ENCODE results near the gene MAP3K14.

MAP3K14 gene

DNA sequence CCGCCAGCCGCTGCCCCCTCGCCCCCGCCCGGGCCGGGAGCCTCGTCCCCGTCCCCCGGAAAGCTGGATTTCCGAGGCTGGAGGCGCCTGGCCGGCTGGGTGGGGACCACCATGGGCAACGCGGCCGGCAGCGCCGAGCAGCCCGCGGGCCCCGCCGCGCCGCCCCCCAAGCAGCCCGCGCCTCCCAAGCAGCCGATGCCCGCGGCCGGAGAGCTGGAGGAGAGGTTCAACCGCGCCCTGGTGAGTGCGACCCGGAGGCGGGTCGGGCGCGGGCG lies 94.9 kb downstream of the MAP3K14 start:
- Histone ChIP-seq H3K79me1 (ENCODE audit: low read length) (no peaks in the 10 kb centered on the region), H2BK120ac (ENCODE audit: insufficient read depth, low read length, poor library complexity) (no peak overlapping the region), H2BK12ac (ENCODE audit: low read length) (no peak overlapping the region), H2BK5ac (ENCODE audit: low read depth, low read length, poor library complexity) (no peak overlapping the region), H3K27ac (ENCODE audit: low read depth, low read length) (no peak overlapping the region), H3K23ac (ENCODE audit: low read length) (no peak overlapping the region), H3K9ac (ENCODE audit: low read length) (no peak overlapping the region), H3K36me3 (ENCODE audit: control insufficient read depth in 1 of 2, insufficient read depth in 2 of 2, low read length in 2 of 2) (no peaks in the 10 kb centered on the region), H2AFZ (ENCODE audit: insufficient read depth, low read length, poor library complexity) (no peak overlapping the region), H3K4me1 (ENCODE audit: control insufficient read depth in 1 of 2, insufficient read depth in 2 of 2, low read length in 2 of 2) (peaks cover 2 to 5% of the 10 kb centered on the region in 2 experiments), H3K27me3 (ENCODE audit: insufficient read depth, low read length) (peaks cover 40% of the 10 kb centered on the region), H3K79me2 (ENCODE audit: control insufficient read depth, insufficient read depth, low read length, poor library complexity) (no peaks in the 10 kb centered on the region), H3K4me3 (ENCODE audit: low read depth, low read length) (peak overlapping the region; percentile 23), H3K18ac (ENCODE audit: low read length) (no peak overlapping the region), H3K9me3 (ENCODE audit: insufficient read depth, low read depth, low read length) (peaks cover 3% of the 10 kb centered on the region), H3K4me2 (ENCODE audit: low read length) (peak overlapping the region; percentile 69), H4K12ac (ENCODE audit: low read depth, low read length) (no peak overlapping the region), H3K4ac (ENCODE audit: low read depth, low read length) (no peak overlapping the region), H3K14ac (ENCODE audit: low read length) (no peak overlapping the region), H4K8ac (ENCODE audit: low read depth, low read length) (no peak overlapping the region), H4K91ac (ENCODE audit: low read depth, low read length) (no peak overlapping the region), H2AK5ac (ENCODE audit: low read length) (no peak overlapping the region)
- WGBS (ENCODE audit: extremely low coverage, insufficient coverage, insufficient read length): no CpG with 5 or more reads among the region's 38 CpGs
- no peak for DNase-seq

DNA sequence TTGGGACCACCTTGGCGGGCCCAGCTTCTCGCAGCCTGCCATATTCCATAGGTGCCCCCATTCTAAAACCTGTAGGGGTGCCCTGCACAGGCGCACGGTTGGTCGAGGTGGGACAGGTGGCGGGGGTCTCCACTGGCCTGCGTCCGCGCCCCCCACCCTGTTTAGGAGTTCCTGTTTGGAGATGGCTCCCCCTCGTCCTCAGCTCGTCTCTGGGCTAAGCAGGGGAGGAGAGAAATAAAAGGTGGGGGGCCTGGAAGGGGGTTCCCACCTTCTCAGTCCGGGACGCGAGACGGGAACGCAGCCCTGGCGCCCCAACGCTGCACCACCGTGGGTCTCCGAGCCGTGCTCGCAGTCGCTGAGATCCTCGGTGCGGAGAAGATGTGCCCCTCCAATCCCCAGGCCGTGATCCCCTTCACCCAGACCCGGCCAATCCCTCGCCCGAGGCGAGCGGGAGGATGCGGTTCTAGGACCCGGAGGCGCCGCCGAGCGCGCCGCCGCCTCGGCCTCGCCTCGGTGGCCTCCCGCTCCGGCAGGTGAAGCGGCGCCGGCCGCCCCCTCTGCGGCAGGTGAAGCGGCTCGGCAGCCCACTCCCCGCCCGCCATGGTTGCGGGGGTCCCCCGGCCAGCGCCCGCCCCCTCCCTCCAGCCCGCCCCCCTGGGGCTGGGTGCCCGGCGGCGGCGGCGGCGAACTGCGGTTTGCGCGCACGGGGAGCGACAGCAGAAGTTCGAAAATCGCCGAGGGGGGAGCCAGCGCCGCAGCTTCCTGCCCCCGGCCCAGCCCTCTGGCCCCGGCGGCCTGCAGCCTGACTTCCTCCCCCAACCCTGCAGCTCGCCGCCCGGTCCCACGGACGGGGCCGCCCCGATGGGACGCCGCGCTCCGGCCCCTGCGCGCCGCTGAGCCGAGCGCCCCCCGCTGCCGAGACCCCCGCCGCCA lies 95.5 kb downstream of the MAP3K14 start, which contains the start of gene FMNL1:
FMNL1 (plus strand) TSS at position 805 of the 933 bp plus-strand sequence. CDS start 240 bp downstream, outside the sequence.
- DNase-seq: no peak
- Histone ChIP-seq H3K36me3 (ENCODE audit: control insufficient read depth in 1 of 2, insufficient read depth in 2 of 2, low read length in 2 of 2) (no peaks in the 10 kb centered on the region), H4K12ac (ENCODE audit: low read depth, low read length) (no peak within 1 kb of the TSS), H3K9me3 (ENCODE audit: insufficient read depth, low read depth, low read length) (peaks cover 3% of the 10 kb centered on the region), H3K79me1 (ENCODE audit: low read length) (no peaks in the 10 kb centered on the region), H3K9ac (ENCODE audit: low read length) (no peak within 1 kb of the TSS), H2AFZ (ENCODE audit: insufficient read depth, low read length, poor library complexity) (no peak within 1 kb of the TSS), H3K27me3 (ENCODE audit: insufficient read depth, low read length) (peaks cover 40% of the 10 kb centered on the region), H2AK5ac (ENCODE audit: low read length) (no peak within 1 kb of the TSS), H2BK12ac (ENCODE audit: low read length) (no peak within 1 kb of the TSS), H4K8ac (ENCODE audit: low read depth, low read length) (no peak within 1 kb of the TSS), H3K18ac (ENCODE audit: low read length) (no peak within 1 kb of the TSS), H3K4me1 (ENCODE audit: control insufficient read depth in 1 of 2, insufficient read depth in 2 of 2, low read length in 2 of 2) (peaks cover 2 to 5% of the 10 kb centered on the region in 2 experiments), H4K91ac (ENCODE audit: low read depth, low read length) (no peak within 1 kb of the TSS), H2BK5ac (ENCODE audit: low read depth, low read length, poor library complexity) (no peak within 1 kb of the TSS), H3K4ac (ENCODE audit: low read depth, low read length) (no peak within 1 kb of the TSS), H2BK120ac (ENCODE audit: insufficient read depth, low read length, poor library complexity) (no peak within 1 kb of the TSS), H3K14ac (ENCODE audit: low read length) (no peak within 1 kb of the TSS), H3K4me3 (ENCODE audit: low read depth, low read length) (peak within 1 kb of the TSS; percentile 23), H3K23ac (ENCODE audit: low read length) (no peak within 1 kb of the TSS), H3K27ac (ENCODE audit: low read depth, low read length) (no peak within 1 kb of the TSS), H3K79me2 (ENCODE audit: control insufficient read depth, insufficient read depth, low read length, poor library complexity) (no peaks in the 10 kb centered on the region), H3K4me2 (ENCODE audit: low read length) (peak within 1 kb of the TSS; percentile 69)
- WGBS (ENCODE audit: extremely low coverage, insufficient coverage, insufficient read length): no CpG with 5 or more reads among the region's 98 CpGs

DNA sequence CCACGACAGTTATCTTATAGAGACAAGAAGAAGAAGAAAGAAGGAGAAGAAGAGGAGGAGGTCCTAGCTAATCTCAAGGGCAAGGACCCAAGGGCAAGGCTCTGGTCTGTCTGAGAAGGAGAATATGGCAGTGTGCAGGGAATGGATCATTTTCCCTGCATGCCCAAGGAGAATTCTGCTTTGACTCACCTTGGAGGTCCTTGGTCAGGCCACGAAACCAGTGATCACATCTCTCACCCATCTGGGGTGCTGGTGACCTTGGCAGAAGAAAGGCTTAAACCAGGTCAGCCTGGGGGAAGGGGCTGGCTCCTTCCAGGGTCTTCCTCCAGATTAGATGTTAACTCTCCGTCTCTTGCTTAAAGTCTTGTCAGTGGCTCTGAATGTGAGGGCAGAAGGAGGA lies 96.7 kb downstream of the MAP3K14 start:
- H3K4me1 ChIP-seq (ENCODE audit: control insufficient read depth in 1 of 2, insufficient read depth in 2 of 2, low read length in 2 of 2): peaks cover 2 to 5% of the 10 kb centered on the region in 2 experiments
- no CpG with 5 or more reads among the region's 3 CpGs for WGBS (ENCODE audit: extremely low coverage, insufficient coverage, insufficient read length)

DNA sequence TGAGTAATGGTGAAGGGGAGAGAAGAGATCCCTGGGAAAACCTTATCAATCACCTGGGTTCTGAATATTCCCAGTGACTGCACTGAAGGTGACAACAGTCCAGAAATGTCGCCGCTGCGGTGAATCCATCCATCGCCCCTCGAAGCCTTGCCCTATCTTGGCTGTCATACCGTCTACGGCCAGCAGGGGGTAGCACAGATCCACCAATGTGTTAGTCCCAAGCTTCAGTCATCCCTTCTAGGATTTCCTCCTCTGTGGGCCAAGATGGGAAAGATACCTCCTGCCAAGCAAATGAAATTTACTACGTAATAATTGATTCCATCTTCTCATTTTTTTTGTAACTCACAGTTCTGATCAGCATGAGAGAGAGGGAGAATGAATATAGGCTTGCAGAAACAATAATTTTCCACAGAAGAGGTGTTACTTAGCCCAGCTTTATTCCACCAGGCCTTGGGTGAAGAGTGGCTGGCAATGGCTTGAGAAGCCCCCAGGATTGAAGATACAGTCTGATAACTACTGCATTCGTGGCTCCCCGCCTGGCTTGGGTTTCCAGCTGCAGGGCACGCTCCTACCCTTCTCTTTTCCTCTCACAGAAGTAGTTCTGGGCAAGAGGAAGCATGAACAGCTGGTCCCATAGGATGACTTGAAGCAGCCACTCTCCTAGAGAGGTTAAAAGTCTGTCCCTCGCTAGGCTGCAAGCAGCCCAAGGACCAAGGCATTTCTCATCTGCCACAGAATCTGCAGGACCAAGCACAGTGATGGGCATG lies 97.7 kb downstream of the MAP3K14 start:
- H3K4me2 ChIP-seq (ENCODE audit: low read length): no peak overlapping the region
- peak; percentile 78 to 94 for DNase-seq
- H3K9me3 ChIP-seq (ENCODE audit: insufficient read depth, low read depth, low read length): peaks cover under 1% of the 10 kb centered on the region
- H2BK120ac ChIP-seq (ENCODE audit: insufficient read depth, low read length, poor library complexity): no peak overlapping the region
- no peak overlapping the region for H2AK5ac ChIP-seq (ENCODE audit: low read length)
- H3K4me1 ChIP-seq (ENCODE audit: control insufficient read depth in 1 of 2, insufficient read depth in 2 of 2, low read length in 2 of 2): peaks cover 2 to 5% of the 10 kb centered on the region in 2 experiments
- no peak overlapping the region for H3K4me3 ChIP-seq (ENCODE audit: low read depth, low read length)
- no peak overlapping the region for H2BK12ac ChIP-seq (ENCODE audit: low read length)
- H3K9ac ChIP-seq (ENCODE audit: low read length): no peak overlapping the region
- H3K79me1 ChIP-seq (ENCODE audit: low read length): no peaks in the 10 kb centered on the region
- H2BK5ac ChIP-seq (ENCODE audit: low read depth, low read length, poor library complexity): no peak overlapping the region
- no CpG with 5 or more reads among the region's 12 CpGs for WGBS (ENCODE audit: extremely low coverage, insufficient coverage, insufficient read length)
- no peak overlapping the region for H3K18ac ChIP-seq (ENCODE audit: low read length)
- no peak overlapping the region for H2AFZ ChIP-seq (ENCODE audit: insufficient read depth, low read length, poor library complexity)
- H3K79me2 ChIP-seq (ENCODE audit: control insufficient read depth, insufficient read depth, low read length, poor library complexity): no peaks in the 10 kb centered on the region
- no peaks in the 10 kb centered on the region for H3K36me3 ChIP-seq (ENCODE audit: control insufficient read depth in 1 of 2, insufficient read depth in 2 of 2, low read length in 2 of 2)
- no peak overlapping the region for H3K14ac ChIP-seq (ENCODE audit: low read length)
- no peak overlapping the region for H4K91ac ChIP-seq (ENCODE audit: low read depth, low read length)
- no peak overlapping the region for H3K23ac ChIP-seq (ENCODE audit: low read length)
- no peak overlapping the region for H4K12ac ChIP-seq (ENCODE audit: low read depth, low read length)
- H3K27me3 ChIP-seq (ENCODE audit: insufficient read depth, low read length): peaks cover 39% of the 10 kb centered on the region
- H4K8ac ChIP-seq (ENCODE audit: low read depth, low read length): no peak overlapping the region
- H3K27ac ChIP-seq (ENCODE audit: low read depth, low read length): no peak overlapping the region
- no peak overlapping the region for H3K4ac ChIP-seq (ENCODE audit: low read depth, low read length)

More for the DNA sequence above, 96.7 kb downstream of the MAP3K14 start:
- no peak for DNase-seq
- Histone ChIP-seq H3K27me3 (ENCODE audit: insufficient read depth, low read length) (peaks cover 40% of the 10 kb centered on the region), H2BK5ac (ENCODE audit: low read depth, low read length, poor library complexity) (no peak overlapping the region), H3K18ac (ENCODE audit: low read length) (no peak overlapping the region), H4K91ac (ENCODE audit: low read depth, low read length) (no peak overlapping the region), H4K8ac (ENCODE audit: low read depth, low read length) (no peak overlapping the region), H3K9me3 (ENCODE audit: insufficient read depth, low read depth, low read length) (peaks cover 3% of the 10 kb centered on the region), H3K79me1 (ENCODE audit: low read length) (no peaks in the 10 kb centered on the region), H3K4me2 (ENCODE audit: low read length) (no peak overlapping the region), H2BK120ac (ENCODE audit: insufficient read depth, low read length, poor library complexity) (no peak overlapping the region), H2BK12ac (ENCODE audit: low read length) (no peak overlapping the region), H4K12ac (ENCODE audit: low read depth, low read length) (no peak overlapping the region), H3K4ac (ENCODE audit: low read depth, low read length) (no peak overlapping the region), H3K79me2 (ENCODE audit: control insufficient read depth, insufficient read depth, low read length, poor library complexity) (no peaks in the 10 kb centered on the region), H3K27ac (ENCODE audit: low read depth, low read length) (no peak overlapping the region), H3K4me3 (ENCODE audit: low read depth, low read length) (no peak overlapping the region), H3K9ac (ENCODE audit: low read length) (no peak overlapping the region), H3K23ac (ENCODE audit: low read length) (no peak overlapping the region), H3K14ac (ENCODE audit: low read length) (no peak overlapping the region), H2AFZ (ENCODE audit: insufficient read depth, low read length, poor library complexity) (no peak overlapping the region), H2AK5ac (ENCODE audit: low read length) (no peak overlapping the region), H3K36me3 (ENCODE audit: control insufficient read depth in 1 of 2, insufficient read depth in 2 of 2, low read length in 2 of 2) (no peaks in the 10 kb centered on the region)
